ENCODE measurements around the gene SEMA4D. TPM values are rescaled to one million over a fixed set of nuclear protein-coding genes. Genes with fewer than 3 reads are reported as not detected.

SEMA4D gene
- total RNA-seq, 2 experiments from 2014 or later = 159 to 161 TPM

DNA sequence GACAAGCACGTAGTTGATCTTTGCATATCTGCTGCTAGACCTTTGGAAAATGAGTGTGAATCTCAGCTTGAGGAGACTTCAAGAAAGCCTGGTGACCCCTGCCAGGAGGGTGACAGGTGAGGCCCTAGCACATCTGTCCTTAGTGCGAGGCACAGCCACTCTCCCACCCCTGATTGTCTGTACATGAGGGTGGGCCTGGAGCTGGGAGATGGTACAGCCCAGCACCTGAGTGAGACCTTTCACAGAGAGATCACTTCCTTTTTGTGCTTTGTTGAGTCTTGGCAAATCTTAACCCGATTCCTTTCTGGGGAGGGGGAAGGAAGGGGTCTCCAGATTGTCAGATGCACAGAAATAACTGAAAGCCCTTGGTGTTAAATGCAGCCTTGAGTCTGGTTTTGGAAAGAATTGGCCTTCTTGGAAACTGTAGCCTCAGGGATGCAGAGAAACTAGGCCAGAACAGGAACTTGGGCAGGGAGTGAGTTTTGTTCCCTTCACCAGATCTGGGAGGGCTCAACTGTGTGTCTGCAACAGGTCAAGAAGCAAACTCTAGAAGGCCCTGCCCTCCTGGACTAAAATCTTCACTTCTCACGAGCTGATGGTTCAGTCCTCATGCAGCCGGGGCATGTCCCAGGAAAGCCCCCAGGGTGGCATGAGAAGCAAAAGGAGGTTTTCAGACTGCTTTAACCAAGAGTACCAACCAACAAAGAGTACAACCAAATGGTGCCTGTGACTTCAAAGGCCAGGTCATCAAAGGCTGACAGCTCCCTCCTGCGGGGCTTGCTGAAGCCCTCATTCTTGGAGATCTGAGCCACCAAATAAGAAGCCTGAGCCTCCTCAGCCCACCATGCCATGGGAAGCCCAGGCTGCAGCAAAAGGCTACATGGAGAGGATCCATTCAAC is 20.8 kb upstream of the SEMA4D start:
- intact Hi-C loops (cut with micrococcal nuclease) = no loop called here
- Mint-ChIP-seq H3K27me3 (no peaks in the 10 kb centered on the region), H3K4me1 (ENCODE audit: low read depth) (peaks cover 61% of the 10 kb centered on the region), H3K9me3 (no peaks in the 10 kb centered on the region), H3K4me3 (no peak overlapping the region), H3K27ac (peak overlapping the region; percentile 77), H3K36me3 (no peaks in the 10 kb centered on the region)
- ChIA-PET POLR2A (interaction anchor here (0.9 kb wide), 1 partner anchor 108 kb away, joined by 3 read pairs; no protein-coding TSS in a partner anchor), CTCF (interaction anchor here (0.6 to 2.0 kb wide), 3 partner anchors 19 to 55 kb away, joined by 3 to 11 read pairs (median 3); no protein-coding TSS in a partner anchor)
- DNase-seq = no peak

GRCh38 chr9:89515416-89515815 is 17.5 kb upstream of the SEMA4D start:
- intact Hi-C loops (cut with micrococcal nuclease) = no loop called here
- POLR2A ChIA-PET = no interaction called here

GRCh38 chr9:89514956-89515355 is 17.0 kb upstream of the SEMA4D start:
- POLR2A ChIA-PET = no interaction called here
- CTCF ChIA-PET = interaction anchor here (1.7 kb wide), 1 partner anchor 34 kb away, joined by 4 read pairs; no protein-coding TSS in a partner anchor
- no peaks in the 10 kb centered on the region for H3K36me3 Mint-ChIP-seq
- H3K27me3 Mint-ChIP-seq = no peaks in the 10 kb centered on the region
- H3K4me3 Mint-ChIP-seq = no peak overlapping the region
- intact Hi-C loops (cut with micrococcal nuclease) = no loop called here
- H3K9me3 Mint-ChIP-seq = no peaks in the 10 kb centered on the region
- no peak overlapping the region for H3K27ac Mint-ChIP-seq
- peaks cover 42% of the 10 kb centered on the region for H3K4me1 Mint-ChIP-seq (ENCODE audit: low read depth)
- DNase-seq = no peak

More at GRCh38 chr9:89515416-89515815, 17.5 kb upstream of the SEMA4D start:
- DNase-seq = no peak
- peaks cover 46% of the 10 kb centered on the region for H3K4me1 Mint-ChIP-seq (ENCODE audit: low read depth)
- CTCF ChIA-PET = interaction anchor here (1.7 kb wide), 1 partner anchor 33 kb away, joined by 4 read pairs; no protein-coding TSS in a partner anchor
- no peak overlapping the region for H3K27ac Mint-ChIP-seq
- no peaks in the 10 kb centered on the region for H3K9me3 Mint-ChIP-seq
- H3K27me3 Mint-ChIP-seq = no peaks in the 10 kb centered on the region
- H3K4me3 Mint-ChIP-seq = no peak overlapping the region
- no peaks in the 10 kb centered on the region for H3K36me3 Mint-ChIP-seq

DNA sequence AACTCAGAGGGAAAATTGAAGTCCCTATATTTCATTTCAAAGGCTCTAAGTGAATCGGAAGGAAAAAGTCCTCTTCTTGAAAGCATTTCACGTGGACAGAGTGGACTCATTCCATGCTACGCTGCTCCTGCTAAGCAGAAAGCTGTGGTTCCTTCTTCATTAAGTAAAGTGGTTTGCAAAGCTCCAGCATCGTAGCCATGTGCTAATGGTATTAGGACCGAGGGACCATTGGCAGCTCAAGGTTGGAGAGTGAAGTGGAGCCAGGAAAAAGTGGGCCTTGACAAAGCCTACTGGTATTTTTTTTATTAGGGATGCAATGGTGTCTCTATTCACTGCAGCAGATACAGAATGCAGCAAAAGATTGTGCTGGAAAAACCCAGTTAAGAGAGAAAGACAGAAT is 16.4 kb upstream of the SEMA4D start:
- no peak for DNase-seq
- H3K27me3 Mint-ChIP-seq = no peaks in the 10 kb centered on the region
- ChIA-PET CTCF (interaction anchor here (1.7 kb wide), 1 partner anchor 35 kb away, joined by 4 read pairs; no protein-coding TSS in a partner anchor), POLR2A (no interaction called here)
- H3K9me3 Mint-ChIP-seq = no peaks in the 10 kb centered on the region
- H3K27ac Mint-ChIP-seq = no peak overlapping the region
- H3K36me3 Mint-ChIP-seq = no peaks in the 10 kb centered on the region
- H3K4me1 Mint-ChIP-seq (ENCODE audit: low read depth) = peaks cover 39% of the 10 kb centered on the region
- intact Hi-C loops (cut with micrococcal nuclease) = no loop called here
- no peak overlapping the region for H3K4me3 Mint-ChIP-seq

DNA sequence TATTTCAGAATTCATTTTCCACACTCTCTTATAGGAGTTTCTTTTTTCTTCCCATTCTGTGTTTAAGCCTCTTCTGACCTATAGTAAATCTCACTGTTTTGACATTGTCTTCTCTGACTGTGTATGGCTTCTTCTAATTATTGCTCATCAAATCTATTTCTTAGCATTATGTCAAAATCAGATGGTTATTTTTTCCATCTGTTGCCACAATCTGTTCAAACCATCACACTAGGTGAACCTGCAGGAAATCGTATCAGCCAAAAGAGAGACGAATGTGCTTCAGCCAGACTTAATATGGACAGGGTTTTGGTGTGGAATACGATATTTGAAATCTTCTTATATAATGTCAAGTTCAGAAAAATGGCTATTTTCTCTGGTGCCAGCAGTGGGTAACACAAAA is 15.9 kb upstream of the SEMA4D start:
- Mint-ChIP-seq H3K4me1 (ENCODE audit: low read depth) (peaks cover 39% of the 10 kb centered on the region), H3K27me3 (no peaks in the 10 kb centered on the region), H3K36me3 (no peaks in the 10 kb centered on the region), H3K27ac (no peak overlapping the region), H3K4me3 (no peak overlapping the region), H3K9me3 (no peaks in the 10 kb centered on the region)
- intact Hi-C loops (cut with micrococcal nuclease) = no loop called here
- CTCF ChIA-PET = no interaction called here
- POLR2A ChIA-PET = no interaction called here
- no peak for DNase-seq

DNA sequence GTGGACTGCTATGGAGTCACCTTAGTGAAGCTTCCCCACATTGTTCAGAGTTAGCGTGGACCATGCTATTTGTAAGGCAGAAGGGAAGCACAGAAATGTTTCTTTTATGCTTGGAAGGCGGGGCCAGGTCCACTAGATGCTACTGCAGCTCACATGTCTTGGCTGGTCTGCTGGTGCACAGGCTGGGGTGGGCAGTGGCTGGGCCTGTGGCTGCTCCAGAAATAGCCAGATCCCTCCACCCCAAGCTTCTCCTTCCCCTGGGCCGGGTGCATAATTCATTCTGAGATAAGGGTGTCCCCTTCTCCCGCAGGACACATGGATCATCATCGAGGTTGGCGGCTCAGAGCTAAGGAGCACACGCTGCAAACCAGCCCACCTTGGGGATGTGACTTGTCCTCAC is 14.5 kb upstream of the SEMA4D start:
- intact Hi-C loops (cut with micrococcal nuclease) = no loop called here
- H3K27me3 Mint-ChIP-seq = no peaks in the 10 kb centered on the region
- ChIA-PET CTCF (interaction anchor here (1.0 kb wide), 1 partner anchor 37 kb away, joined by 5 read pairs; no protein-coding TSS in a partner anchor), POLR2A (no interaction called here)
- no peaks in the 10 kb centered on the region for H3K36me3 Mint-ChIP-seq
- no peak overlapping the region for H3K4me3 Mint-ChIP-seq
- DNase-seq = no peak
- no peak overlapping the region for H3K27ac Mint-ChIP-seq
- H3K9me3 Mint-ChIP-seq = no peaks in the 10 kb centered on the region
- H3K4me1 Mint-ChIP-seq (ENCODE audit: low read depth) = peaks cover 42% of the 10 kb centered on the region

DNA sequence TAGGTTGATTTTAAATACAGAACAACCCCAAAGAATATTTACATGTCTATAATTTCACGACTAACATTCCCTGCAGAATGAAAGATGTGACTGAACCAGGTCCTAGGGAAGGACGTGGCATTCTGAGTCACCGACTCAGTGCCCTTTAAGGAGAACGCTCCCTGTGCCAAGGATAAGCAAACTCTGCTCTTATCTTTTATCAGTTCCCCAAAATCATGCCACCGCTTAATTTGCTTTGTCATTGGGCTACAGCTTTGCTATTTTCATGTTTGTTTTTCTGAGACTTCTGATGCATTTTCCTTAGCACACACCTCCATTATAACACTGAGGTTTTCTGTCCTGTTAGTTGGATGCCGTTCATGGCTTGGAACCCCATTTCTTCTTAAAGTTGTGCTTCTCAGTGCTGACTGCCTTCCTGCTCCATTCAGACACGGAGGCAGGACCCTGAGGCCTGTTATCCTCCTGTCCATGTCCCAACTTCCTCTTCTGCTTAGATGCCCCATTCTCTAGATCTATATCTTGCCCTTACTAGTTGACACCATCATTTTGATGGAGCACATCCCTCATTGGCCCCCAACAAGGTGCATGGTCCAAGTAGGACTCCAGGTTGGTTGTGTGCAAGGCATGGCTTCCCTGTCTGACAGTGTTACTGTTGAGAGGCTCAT is 11.2 kb upstream of the SEMA4D start:
- Mint-ChIP-seq H3K4me3 (no peak overlapping the region), H3K27me3 (no peaks in the 10 kb centered on the region), H3K27ac (no peak overlapping the region), H3K36me3 (no peaks in the 10 kb centered on the region), H3K4me1 (ENCODE audit: low read depth) (peaks cover 42% of the 10 kb centered on the region), H3K9me3 (no peaks in the 10 kb centered on the region)
- no peak for DNase-seq
- CTCF ChIA-PET = no interaction called here
- intact Hi-C loops (cut with micrococcal nuclease) = no loop called here
- POLR2A ChIA-PET = no interaction called here

DNA sequence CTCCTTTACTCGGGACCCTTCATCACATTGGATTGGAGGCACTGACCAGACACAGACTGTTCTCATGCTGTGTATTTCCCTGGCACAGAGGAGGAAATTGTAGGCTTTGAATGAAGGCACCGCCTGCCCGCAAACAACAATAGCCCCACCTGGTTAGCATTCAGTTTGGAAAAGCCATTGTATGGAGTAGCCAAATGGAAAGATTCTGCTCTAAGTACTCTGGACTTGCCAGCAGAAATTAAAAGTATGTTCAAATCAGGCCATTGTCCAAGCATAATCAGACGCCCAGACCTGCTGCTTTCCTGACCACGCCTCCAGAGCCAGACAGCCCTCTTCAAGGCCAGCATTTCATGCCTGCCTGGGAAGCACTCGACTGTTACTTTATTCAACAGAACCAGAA is 8.0 kb upstream of the SEMA4D start:
- Mint-ChIP-seq H3K4me3 (no peak overlapping the region), H3K27ac (no peak overlapping the region), H3K36me3 (no peaks in the 10 kb centered on the region), H3K9me3 (no peaks in the 10 kb centered on the region), H3K27me3 (no peaks in the 10 kb centered on the region), H3K4me1 (ENCODE audit: low read depth) (peaks cover 61% of the 10 kb centered on the region)
- POLR2A ChIA-PET = no interaction called here
- intact Hi-C loops (cut with micrococcal nuclease) = no loop called here
- DNase-seq = no peak
- CTCF ChIA-PET = no interaction called here

DNA sequence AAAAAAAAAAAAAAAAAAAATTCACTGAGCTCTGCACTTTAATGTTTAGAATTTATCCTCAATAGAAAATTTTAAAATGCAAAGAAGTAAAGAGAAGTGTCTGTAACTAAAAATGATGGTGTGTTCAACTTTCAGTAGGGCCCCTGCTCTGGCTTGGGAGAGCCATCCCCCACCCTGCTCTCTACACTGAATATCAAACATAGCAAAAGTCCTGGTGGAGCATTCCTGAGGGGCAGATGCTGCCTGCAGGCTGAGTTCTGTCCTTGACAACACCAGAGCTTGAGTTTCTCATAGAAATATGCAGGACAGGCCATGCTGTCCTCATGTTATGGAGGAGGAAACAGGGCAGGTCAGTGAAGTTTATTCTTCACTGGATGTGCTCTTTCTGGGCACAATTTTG is 7.1 kb upstream of the SEMA4D start:
- H3K27ac Mint-ChIP-seq = no peak overlapping the region
- no peaks in the 10 kb centered on the region for H3K36me3 Mint-ChIP-seq
- no peaks in the 10 kb centered on the region for H3K27me3 Mint-ChIP-seq
- H3K9me3 Mint-ChIP-seq = no peaks in the 10 kb centered on the region
- DNase-seq = no peak
- no peak overlapping the region for H3K4me3 Mint-ChIP-seq
- ChIA-PET CTCF (no interaction called here), POLR2A (no interaction called here)
- H3K4me1 Mint-ChIP-seq (ENCODE audit: low read depth) = peaks cover 59% of the 10 kb centered on the region
- intact Hi-C loops (cut with micrococcal nuclease) = no loop called here

- H3K27me3 Mint-ChIP-seq = no peaks in the 10 kb centered on the region
- peak overlapping the region; percentile 9 for H3K4me3 Mint-ChIP-seq
- no peaks in the 10 kb centered on the region for H3K36me3 Mint-ChIP-seq
- H3K4me1 Mint-ChIP-seq (ENCODE audit: low read depth) = peaks cover 61% of the 10 kb centered on the region
- no peaks in the 10 kb centered on the region for H3K9me3 Mint-ChIP-seq
- DNase-seq = no peak
- CTCF ChIA-PET = interaction anchor here (0.8 to 3.9 kb wide), 2 partner anchors 46 to 92 kb away, joined by 5 to 19 read pairs; no protein-coding TSS in a partner anchor
- peak overlapping the region; percentile 79 for H3K27ac Mint-ChIP-seq
- POLR2A ChIA-PET = no interaction called here
- intact Hi-C loops (cut with micrococcal nuclease) = loop anchor here (1.0 kb wide), 1 partner anchor 20 kb away; no protein-coding TSS in a partner anchor
These were observed 4.8 kb upstream of the SEMA4D start for GRCh38 chr9:89502671-89503070.

- intact Hi-C loops (cut with micrococcal nuclease) = loop anchor here (1.0 kb wide), 1 partner anchor 20 kb away; no protein-coding TSS in a partner anchor
- Mint-ChIP-seq H3K36me3 (no peaks in the 10 kb centered on the region), H3K4me3 (peak overlapping the region; percentile 17), H3K27me3 (no peaks in the 10 kb centered on the region), H3K27ac (peak overlapping the region; percentile 79), H3K4me1 (ENCODE audit: low read depth) (peaks cover 55% of the 10 kb centered on the region), H3K9me3 (no peaks in the 10 kb centered on the region)
- POLR2A ChIA-PET = interaction anchor here (1.3 to 2.6 kb wide), 3 partner anchors 12 to 47 kb away, joined by 3 to 8 read pairs (median 4); no protein-coding TSS in a partner anchor
- CTCF ChIA-PET = interaction anchor here (0.6 to 3.9 kb wide), 4 partner anchors 47 to 603 kb away, joined by 3 to 19 read pairs (median 4); no protein-coding TSS in a partner anchor
- DNase-seq = peak; percentile 64
These were observed 4.2 kb upstream of the SEMA4D start for GRCh38 chr9:89502038-89502601.

Measured in activated CD4-positive, alpha-beta memory T cell treated with anti-CD3 and anti-CD28 coated beads for 36 hours (primary cell).